Adipocyte (in vitro differentiated cells): ENCODE data around the gene MBD3L2.

Experiments
- DNase-seq: peaks from one replicate; pipeline ENCODE4 v3.0.0-alpha.2; 2015; ENCODE audit warnings: low read depth
- H3K27me3 ChIP-seq: replicated peaks from 2 replicates; pipeline ENCODE4 v1.7.0; 2013; ENCODE audit warnings: mild to moderate bottlenecking, low read length, moderate library complexity; ENCODE audit not compliant: control insufficient read depth, insufficient read depth
- H3K36me3 ChIP-seq: 2 replicates; pipeline ENCODE4 v1.7.0; 2013; ENCODE audit warnings: low read length, mild to moderate bottlenecking, moderate library complexity; ENCODE audit not compliant: control insufficient read depth, insufficient read depth, severe bottlenecking
- H3K4me1 ChIP-seq: 2 replicates; pipeline ENCODE4 v1.7.0; 2013; ENCODE audit warnings: mild to moderate bottlenecking, low read length, moderate library complexity; ENCODE audit not compliant: control insufficient read depth, insufficient read depth
- H3K4me3 ChIP-seq: 2 replicates; pipeline ENCODE4 v1.7.0; 2013; ENCODE audit warnings: mild to moderate bottlenecking, low read length, moderate library complexity
- H3K9ac ChIP-seq: 2 replicates; pipeline ENCODE4 v1.7.0; 2013; ENCODE audit warnings: mild to moderate bottlenecking, low read length, moderate library complexity
- H3K9me3 ChIP-seq: 2 replicates; pipeline ENCODE4 v1.7.0; 2013; ENCODE audit warnings: mild to moderate bottlenecking, low read length, moderate library complexity; ENCODE audit not compliant: control insufficient read depth

Gene MBD3L2

DNA sequence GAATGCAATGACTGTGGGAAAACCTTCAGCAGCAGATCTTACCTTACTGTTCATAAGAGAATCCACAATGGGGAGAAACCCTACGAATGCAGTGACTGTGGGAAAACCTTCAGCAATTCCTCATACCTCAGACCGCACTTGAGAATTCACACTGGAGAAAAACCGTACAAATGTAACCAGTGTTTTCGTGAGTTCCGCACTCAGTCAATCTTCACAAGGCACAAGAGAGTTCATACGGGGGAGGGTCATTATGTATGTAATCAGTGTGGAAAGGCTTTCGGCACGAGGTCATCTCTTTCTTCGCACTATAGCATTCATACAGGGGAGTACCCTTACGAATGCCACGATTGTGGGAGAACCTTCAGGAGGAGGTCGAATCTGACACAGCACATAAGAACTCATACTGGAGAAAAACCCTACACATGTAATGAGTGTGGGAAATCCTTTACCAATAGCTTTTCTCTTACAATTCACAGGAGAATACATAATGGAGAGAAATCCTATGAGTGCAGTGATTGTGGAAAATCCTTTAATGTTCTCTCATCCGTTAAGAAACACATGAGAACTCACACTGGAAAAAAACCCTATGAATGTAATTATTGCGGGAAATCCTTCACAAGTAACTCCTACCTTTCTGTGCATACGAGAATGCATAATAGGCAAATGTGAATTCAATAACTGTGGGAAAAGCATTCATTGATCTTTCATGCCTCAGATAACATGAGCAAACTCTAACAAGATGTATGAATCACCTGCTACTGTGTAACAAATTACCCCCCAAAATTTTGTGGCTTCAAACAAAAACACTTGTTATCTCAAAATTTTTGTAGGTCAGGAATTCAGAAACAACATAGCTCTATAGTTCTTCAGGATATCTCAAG is 34.2 kb downstream of the MBD3L2 start:
- H3K27me3 ChIP-seq: no peaks in the 10 kb centered on the region
- no peaks in the 10 kb centered on the region for H3K4me1 ChIP-seq
- peaks cover 100% of the 10 kb centered on the region for H3K9me3 ChIP-seq
- no peak for DNase-seq
- H3K4me3 ChIP-seq: peak overlapping the region; percentile 74
- H3K36me3 ChIP-seq: peaks cover 73% of the 10 kb centered on the region
- no peak overlapping the region for H3K9ac ChIP-seq

DNA sequence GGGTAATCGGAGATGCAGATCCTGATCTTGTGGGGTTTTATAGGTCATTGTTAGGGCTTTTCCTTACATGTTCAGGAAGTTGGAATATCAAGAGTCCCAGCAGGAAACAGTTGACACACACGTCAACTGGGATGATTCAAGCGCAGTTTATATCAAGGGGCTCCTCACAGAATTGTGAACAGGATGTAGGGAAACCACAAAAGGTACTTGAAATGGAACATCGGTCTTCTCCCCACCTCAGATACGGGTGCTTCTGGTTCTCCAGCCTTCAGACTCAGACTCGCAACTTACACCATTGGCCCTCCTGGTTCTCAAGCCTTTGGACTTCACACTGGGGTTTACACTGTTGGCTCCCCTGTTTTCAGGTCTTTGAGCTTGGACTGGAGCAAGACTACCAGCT is 39.9 kb downstream of the MBD3L2 start:
- Histone ChIP-seq H3K9me3 (peaks cover 63% of the 10 kb centered on the region), H3K9ac (no peak overlapping the region), H3K27me3 (no peaks in the 10 kb centered on the region), H3K4me1 (no peaks in the 10 kb centered on the region), H3K36me3 (peaks cover 25% of the 10 kb centered on the region), H3K4me3 (no peak overlapping the region)
- DNase-seq: no peak

GRCh38 chr19:7098096-7098495 is 49.0 kb downstream of the MBD3L2 start:
- H3K9me3 ChIP-seq: peaks cover 7% of the 10 kb centered on the region
- peaks cover 3% of the 10 kb centered on the region for H3K4me1 ChIP-seq
- peak overlapping the region; percentile 86 for H3K4me3 ChIP-seq
- no peak for DNase-seq
- no peaks in the 10 kb centered on the region for H3K27me3 ChIP-seq
- peak overlapping the region; percentile 97 for H3K9ac ChIP-seq
- H3K36me3 ChIP-seq: no peaks in the 10 kb centered on the region

GRCh38 chr19:7098701-7099596 is 49.8 kb downstream of the MBD3L2 start:
- Histone ChIP-seq H3K36me3 (no peaks in the 10 kb centered on the region), H3K27me3 (no peaks in the 10 kb centered on the region), H3K9ac (peak overlapping the region; percentile 97), H3K4me1 (peaks cover 3% of the 10 kb centered on the region), H3K4me3 (peak overlapping the region; percentile 86), H3K9me3 (peaks cover 7% of the 10 kb centered on the region)
- peak; percentile 97 for DNase-seq

- peak overlapping the region; percentile 86 for H3K4me3 ChIP-seq
- peaks cover 6% of the 10 kb centered on the region for H3K27me3 ChIP-seq
- H3K9ac ChIP-seq: peak overlapping the region; percentile 97
- H3K9me3 ChIP-seq: peaks cover 6% of the 10 kb centered on the region
- no peak for DNase-seq
- peaks cover 3% of the 10 kb centered on the region for H3K4me1 ChIP-seq
- H3K36me3 ChIP-seq: no peaks in the 10 kb centered on the region
These were observed 50.4 kb downstream of the MBD3L2 start for GRCh38 chr19:7099597-7099921.
